Left kidney (tissue), 2 donors: Measurements from ENCODE around the gene NT5M. TPM values are rescaled to one million over a fixed set of nuclear protein-coding genes. Genes with fewer than 3 reads are reported as not detected.

Experiments
- DNase-seq: peaks from one replicate; pipeline ENCODE4 v3.0.0-alpha.2; 2013
- polyA plus RNA-seq: library from polyadenylated mRNA; unstranded; fragments of 120-200 nt; gene quantifications from one replicate; pipeline ENCODE4 v1.2.1, GENCODE V29; 2013; ENCODE audit not compliant: insufficient read length

Gene NT5M
- polyA plus RNA-seq, 1 donor: 3.9 TPM

GRCh38 chr17:17394494-17394893, 91.3 kb downstream of the NT5M start:
- no peak for DNase-seq

- DNase-seq: no peak
Measured at GRCh38 chr17:17395246-17395802, 92.2 kb downstream of the NT5M start.

GRCh38 chr17:17395885-17396284, 92.7 kb downstream of the NT5M start:
- DNase-seq: no peak

Other genes starting within 250 kb of the NT5M start
- gene PLD6, start 97.0 kb upstream of the NT5M start, polyA plus RNA-seq: 4.5 TPM
- 45.0 TPM for gene FLCN, start 66.2 kb upstream of the NT5M start, polyA plus RNA-seq
- gene COPS3, start 22.1 kb upstream of the NT5M start, polyA plus RNA-seq: 90.5 TPM
- gene MED9, start 173.6 kb downstream of the NT5M start, polyA plus RNA-seq: 19.1 TPM
- gene RASD1, start 193.0 kb downstream of the NT5M start, polyA plus RNA-seq: 0.73 TPM